ENCODE results near the gene CCSAP.
"Not testable (repeated sequence)": the region's sequence is repeated elsewhere in the genome, so short reads cannot be mapped to it uniquely, and the experiment has no call there.

The CCSAP gene

GRCh38 chr1:229325853-229326487 lies 16.9 kb downstream of the CCSAP start:
- DNase-seq (ENCODE audit: low spot score), result no peak

DNA sequence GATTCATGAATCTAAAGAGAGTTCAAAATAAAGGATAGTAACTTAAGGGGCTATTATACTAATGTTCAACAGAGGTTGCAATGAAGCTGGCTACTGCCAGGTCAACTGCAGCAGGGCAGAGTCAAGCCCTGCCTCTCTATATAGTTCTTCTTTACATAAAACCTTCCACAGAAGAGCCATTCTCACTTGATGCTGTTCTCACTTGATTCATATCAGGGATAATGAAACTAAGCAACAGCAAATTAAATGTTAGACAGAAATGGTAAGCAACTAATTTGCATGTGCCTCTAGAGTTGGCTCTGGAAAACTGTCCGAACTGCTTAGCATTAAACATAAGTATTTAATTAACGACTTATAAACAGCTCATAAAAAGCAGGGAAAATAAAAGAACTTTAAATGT lies 17.4 kb downstream of the CCSAP start:
- no peak for DNase-seq (ENCODE audit: low spot score)

- DNase-seq (ENCODE audit: low spot score), result no peak
Observed at GRCh38 chr1:229323885-229324553, 18.8 kb downstream of the CCSAP start.

DNA sequence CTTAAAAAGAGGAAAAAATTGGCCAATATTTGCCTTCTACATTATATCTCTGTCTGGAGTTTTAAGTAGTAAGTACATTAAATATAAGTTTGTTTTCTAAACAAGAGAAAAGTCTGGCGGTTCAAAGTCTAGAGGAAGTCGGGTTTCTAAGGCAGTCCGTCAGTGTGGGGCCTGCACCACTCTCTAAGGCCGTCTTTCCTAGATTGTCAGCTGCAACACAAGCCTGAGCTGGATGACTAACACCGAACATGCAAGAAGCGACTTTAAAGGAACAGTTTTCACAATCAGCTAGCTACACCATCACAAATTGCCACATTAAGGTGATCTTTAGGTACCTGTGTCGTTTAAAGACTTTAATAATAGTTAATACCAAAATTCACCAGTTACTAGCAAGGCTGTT lies 19.6 kb downstream of the CCSAP start:
- no peak for DNase-seq (ENCODE audit: low spot score)

GRCh38 chr1:229319487-229319886 lies 23.4 kb downstream of the CCSAP start:
- no peak for DNase-seq (ENCODE audit: low spot score)

DNA sequence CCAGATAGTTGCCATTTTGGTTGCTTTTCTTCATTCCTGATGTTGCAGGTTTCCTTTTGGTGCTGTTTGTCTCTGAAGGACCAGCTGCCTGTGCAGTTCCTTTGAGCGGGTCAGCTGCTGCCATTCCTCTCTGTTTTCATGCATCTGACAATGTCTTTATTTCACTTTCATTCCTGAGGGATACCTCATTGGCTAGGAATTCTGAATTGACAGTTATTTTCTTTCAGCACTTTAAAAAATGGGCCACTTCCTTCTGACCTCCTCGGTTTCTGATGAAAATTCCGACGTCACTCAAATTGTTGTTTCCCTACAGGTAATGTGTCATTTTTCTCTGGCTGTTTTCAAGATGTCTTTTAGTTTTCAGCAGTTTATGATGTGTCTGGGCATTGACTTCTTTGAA lies 24.8 kb downstream of the CCSAP start:
- no peak for DNase-seq (ENCODE audit: low spot score)

GRCh38 chr1:229316166-229316565 lies 26.7 kb downstream of the CCSAP start:
- no peak for DNase-seq (ENCODE audit: low spot score)

GRCh38 chr1:229310833-229311232 lies 32.0 kb downstream of the CCSAP start:
- DNase-seq (ENCODE audit: low spot score), result no peak

DNA sequence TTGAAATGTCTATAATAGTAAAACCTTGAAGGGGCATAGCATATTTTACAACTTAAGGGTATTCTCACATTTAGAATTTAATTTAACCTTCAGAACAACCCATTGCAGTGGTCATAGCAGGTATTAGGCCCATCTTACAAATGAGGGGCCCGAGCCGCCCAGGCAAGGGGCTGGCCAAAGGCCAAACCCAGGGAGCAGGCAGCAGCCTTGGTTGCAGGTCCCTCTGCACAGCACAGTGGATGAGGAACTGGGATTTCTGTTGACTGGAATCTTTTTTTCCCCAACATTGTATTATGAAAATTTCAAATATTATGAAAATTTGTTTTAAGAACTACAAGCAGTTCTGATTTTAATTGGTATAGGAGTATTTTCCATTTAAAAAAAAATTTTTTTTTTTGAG lies 33.2 kb downstream of the CCSAP start:
- no peak for DNase-seq (ENCODE audit: low spot score)

- DNase-seq (ENCODE audit: low spot score), result no peak
Observed at GRCh38 chr1:229309074-229309473, 33.8 kb downstream of the CCSAP start.

DNA sequence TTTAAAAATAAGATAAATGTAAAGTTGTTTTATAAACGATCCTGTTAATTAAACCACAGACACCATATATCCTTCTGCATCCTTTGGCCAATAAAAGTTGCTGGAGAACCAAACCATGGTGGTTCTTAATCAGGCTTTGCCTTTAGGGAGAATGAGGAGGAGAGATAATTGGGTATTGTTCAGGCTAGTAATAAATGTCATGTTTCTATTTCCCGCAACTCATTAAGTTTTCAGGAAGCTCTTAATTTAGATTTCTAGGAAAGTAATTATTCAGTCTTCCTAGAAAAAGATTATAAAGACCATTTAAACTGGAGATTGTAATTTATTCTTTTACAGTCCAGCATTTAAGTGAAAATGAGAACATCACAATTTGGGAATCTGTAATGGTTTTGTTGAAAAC lies 37.5 kb downstream of the CCSAP start:
- no peak for DNase-seq (ENCODE audit: low spot score)

- no peak for DNase-seq (ENCODE audit: low spot score)
Observed at GRCh38 chr1:229303855-229304254, 39.0 kb downstream of the CCSAP start.

DNA sequence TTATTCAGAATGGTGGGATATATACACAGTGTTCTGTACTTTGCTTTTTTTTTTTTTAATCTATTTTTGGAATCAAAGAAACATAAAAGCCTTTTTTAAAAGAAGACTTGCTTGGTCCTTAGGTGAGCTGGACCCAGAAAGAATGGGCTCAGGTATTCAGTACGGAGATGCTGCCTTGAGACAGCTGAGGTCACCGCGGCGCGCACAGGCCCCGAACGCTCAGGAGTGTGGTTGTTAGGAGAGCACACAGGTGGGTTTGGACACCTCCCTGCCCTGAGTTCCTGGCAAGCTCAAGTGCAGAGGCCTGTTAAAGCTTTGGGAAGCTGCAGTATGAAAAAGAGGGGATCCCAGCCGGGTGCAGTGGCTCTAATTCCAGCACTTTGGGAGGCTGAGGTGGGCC lies 40.1 kb downstream of the CCSAP start:
- DNase-seq (ENCODE audit: low spot score), result no peak

GRCh38 chr1:229300099-229300757 lies 42.6 kb downstream of the CCSAP start:
- no peak for DNase-seq (ENCODE audit: low spot score)

GRCh38 chr1:229298887-229299503 lies 43.9 kb downstream of the CCSAP start:
- no peak for DNase-seq (ENCODE audit: low spot score)

DNA sequence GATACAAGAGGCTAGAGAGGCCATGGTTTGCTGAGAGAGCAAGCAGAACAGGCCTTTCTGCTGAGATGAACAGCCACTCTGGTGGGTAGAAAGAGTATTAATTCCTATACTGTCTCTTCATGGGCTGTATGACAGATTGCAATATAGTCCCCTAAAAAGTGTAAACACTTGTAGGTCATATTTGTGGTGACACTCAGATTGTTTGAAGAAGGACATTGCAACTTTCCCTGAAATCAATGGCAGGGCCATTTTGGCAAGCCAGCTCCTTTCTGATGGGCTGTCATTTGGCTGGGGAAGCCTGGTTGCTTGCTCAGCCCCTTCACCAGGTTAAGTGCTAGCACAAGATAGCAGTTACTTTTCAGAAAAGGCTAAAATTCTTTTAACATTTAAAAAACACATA lies 44.4 kb downstream of the CCSAP start:
- DNase-seq (ENCODE audit: low spot score), result no peak

DNA sequence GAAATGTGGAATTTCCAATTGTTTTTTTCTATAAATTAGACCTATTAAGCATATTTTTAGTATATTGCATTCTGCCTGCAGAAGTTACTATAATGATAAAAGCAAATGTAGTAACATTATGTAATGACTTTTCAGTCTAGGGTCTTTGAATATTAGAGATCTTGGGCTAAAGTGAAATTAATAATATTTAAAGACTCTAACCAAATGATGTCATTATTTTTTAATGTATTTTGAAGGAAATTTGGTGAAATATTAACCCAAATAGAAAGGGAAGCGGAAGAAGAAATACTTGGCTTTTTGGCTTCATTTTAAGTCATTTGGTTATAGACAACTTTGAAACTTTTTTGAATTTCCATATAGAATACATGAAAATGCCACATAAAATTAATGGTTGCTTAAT lies 45.1 kb downstream of the CCSAP start:
- no peak for DNase-seq (ENCODE audit: low spot score)

DNA sequence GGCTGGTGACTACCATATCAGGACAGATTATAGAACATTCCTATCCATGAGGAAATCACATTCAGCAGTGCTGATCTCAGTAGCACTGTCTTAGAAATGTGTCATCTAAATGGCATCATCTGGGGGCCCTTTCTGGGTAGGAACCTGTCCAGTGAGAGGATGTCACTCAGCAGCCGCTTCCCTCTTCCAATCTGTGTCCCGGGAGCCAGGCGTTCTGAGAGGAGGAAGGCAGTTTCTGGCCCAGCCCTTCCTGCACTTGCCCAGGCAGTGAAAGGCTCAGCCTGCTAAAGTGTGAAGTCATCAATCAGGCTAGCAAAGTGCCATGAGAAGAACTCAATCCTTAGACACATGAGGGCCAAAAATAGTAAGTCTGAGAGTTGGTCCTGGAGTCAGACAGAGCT lies 46.3 kb downstream of the CCSAP start:
- no peak for DNase-seq (ENCODE audit: low spot score)

GRCh38 chr1:229295745-229296144 lies 47.1 kb downstream of the CCSAP start:
- no peak for DNase-seq (ENCODE audit: low spot score)

GRCh38 chr1:229293528-229294204 lies 49.2 kb downstream of the CCSAP start:
- DNase-seq (ENCODE audit: low spot score), result no peak

DNA sequence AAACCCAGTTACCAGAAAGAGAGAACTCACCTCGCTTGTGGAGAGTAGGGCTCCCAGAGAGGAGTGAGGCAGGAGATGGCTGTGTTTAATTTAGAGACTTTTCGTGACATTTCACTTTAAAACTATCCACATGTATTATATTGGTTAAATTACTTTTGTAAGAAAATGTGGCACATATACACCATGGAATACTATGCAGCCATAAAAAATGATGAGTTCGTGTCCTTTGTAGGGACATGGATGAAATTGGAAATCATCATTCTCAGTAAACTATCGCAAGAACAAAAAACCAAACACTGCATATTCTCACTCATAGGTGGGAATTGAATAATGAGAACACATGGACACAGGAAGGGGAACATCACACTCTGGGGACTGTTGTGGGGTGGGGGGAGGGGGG lies 51.2 kb downstream of the CCSAP start:
- DNase-seq (ENCODE audit: low spot score), result not testable (repeated sequence)

DNA sequence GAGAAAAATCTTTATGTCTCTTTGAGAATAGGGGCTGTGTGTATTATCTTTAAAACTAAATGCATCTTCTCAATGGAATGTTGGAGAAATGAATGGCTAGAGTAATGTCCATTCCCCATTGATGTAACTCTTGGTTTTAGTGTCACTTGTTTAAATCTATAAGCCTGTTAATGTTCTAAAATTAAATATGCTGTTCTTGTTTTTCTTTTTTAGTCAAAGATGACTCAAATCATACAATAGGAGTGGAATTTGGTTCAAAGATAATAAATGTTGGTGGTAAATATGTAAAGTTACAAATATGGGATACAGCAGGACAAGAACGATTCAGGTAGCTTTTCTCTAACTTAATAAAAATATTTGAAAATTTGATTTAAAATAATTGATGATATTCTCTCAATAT lies 54.3 kb downstream of the CCSAP start:
- no peak for DNase-seq (ENCODE audit: low spot score)

DNA sequence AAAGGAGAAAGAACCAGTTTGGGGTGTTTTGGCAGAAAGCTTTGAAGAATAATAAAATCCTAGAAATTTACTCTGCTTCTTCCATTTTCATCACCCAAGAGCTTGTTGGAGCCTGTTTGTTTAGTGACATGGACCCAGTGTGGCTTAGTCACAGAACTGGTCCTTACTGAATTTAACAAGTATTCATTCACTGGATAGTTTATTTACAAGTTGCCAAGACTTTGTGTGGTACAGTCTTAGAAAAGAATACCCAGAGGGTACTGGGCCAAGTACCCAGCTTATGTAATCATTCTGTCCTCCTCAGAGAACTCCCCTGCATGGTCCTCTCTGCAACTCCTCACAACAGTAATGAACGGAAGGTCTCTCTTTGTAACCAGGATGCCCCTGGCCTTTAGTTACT lies 55.6 kb downstream of the CCSAP start:
- no peak for DNase-seq (ENCODE audit: low spot score)

All from activated CD4-positive, alpha-beta T cell treated with anti-CD3 and anti-CD28 coated beads, Interleukin-2, Interleukin-4, amounts not matched to agents 100 ng/mL and 50 ng/mL, durations not matched to agents 16 hours and 8 hours (primary cell).